NCI-H1436 treated with DMSO at 0.1 percent for 48 hours (cell line): ENCODE data around the gene SUMF1.

Experiments
- DNase-seq: peaks from one replicate; lab custom pipeline; 2025; lab: John Stamatoyannopoulos, UW

Gene SUMF1

DNA sequence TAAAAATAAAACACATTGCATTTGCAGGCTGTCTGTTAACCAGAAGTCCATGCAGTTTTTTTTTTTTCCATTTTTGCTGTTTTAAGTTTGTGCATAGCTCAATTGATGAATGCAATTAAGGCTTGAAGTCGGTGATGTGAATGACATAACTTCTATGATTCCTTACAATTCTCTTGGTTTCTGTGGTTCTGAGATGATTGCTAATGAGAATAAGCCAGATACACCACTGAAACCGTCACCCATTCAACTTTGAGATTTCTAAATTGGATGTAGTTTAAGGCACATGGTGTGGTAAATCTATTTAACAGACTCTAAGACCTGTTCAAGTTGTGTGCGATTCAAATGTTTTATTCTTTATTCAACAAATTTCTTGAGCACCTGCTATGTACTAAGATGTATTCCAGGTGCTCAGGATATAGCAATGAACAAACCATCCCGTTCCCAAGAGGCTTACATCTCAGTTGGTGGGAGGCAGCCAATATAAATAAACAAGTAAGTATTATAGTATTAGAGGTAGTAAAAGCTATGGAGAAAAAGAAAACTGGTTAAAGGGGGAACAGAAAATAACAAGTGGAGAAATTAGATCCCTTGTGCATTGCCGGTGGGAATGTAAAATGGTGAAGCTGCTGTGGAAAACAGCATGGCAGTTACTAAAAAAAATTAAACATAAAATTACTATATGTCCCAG is 30.1 kb upstream of the SUMF1 start:
- no peak for DNase-seq

DNA sequence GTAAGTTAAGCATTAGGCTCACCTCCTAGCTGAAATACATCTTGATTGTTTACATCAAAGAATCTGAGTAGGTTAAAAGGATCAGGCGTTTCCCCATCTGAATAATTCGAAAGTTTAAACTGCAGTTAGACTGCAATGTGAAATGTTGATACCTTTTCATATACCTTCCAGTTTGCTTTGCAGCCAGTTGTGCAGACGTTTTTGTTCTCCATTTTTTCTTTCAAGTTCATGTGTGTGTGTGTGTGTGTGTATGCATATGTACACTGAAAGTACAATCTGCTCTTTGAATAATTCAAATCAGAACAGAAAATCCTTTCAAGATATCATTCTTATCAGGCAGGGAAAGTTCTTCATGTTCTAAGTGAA is 29.0 kb upstream of the SUMF1 start:
- DNase-seq = no peak

DNA sequence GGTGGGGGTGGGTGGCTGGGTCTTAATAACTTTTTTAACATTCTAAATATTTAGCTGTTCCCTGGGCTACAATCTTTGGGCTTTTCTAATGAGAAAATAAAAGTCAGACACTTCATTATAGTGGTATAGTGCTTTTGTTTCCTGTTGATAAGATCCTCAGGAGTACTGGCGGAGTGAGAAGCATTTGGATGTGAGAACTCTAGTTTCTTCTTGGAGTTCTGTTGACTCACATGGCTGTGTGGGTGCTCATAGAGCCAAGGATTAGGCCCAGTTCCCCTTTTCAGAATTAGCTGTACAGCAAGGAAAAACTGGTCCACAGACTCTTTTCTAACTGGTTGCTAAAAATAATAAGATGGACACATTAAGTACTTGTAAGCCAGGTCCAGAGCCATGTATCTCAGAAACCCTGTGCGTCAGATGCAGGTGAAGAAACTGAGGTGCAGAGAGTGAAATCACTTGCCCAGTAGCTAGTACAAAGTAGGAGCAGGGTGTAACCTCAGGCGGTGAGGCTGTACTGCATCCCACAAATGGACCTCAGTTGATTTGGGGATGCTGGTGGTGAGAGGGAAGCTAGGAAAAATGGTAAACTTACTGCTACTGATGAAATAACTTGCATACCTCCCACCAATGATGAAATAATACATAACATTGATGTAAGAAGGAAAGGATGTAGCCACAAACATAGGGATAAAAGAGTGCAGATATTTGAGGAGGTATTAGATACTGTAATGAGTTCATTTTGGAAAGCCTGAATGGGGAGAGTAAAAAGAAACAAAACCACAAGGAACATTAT is 28.4 kb upstream of the SUMF1 start:
- no peak for DNase-seq

DNA sequence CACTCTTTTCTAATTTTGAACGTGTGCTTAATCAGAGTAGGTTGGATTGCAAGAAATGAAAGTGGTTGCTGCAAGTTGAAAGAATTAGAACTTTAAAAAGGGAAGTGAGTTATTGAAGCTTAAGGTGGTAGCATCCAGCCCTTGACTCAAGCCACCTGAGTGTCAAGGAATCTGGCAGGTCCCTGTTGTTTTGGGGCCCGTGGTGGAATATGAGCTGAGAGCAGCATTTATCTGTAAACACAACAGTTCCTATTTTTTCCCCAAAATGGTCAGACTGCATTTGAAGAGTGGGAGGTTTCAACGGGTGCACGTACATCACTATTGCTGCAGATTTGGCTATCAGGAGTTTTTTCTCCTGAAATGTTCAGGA is 27.8 kb upstream of the SUMF1 start:
- DNase-seq = no peak

DNA sequence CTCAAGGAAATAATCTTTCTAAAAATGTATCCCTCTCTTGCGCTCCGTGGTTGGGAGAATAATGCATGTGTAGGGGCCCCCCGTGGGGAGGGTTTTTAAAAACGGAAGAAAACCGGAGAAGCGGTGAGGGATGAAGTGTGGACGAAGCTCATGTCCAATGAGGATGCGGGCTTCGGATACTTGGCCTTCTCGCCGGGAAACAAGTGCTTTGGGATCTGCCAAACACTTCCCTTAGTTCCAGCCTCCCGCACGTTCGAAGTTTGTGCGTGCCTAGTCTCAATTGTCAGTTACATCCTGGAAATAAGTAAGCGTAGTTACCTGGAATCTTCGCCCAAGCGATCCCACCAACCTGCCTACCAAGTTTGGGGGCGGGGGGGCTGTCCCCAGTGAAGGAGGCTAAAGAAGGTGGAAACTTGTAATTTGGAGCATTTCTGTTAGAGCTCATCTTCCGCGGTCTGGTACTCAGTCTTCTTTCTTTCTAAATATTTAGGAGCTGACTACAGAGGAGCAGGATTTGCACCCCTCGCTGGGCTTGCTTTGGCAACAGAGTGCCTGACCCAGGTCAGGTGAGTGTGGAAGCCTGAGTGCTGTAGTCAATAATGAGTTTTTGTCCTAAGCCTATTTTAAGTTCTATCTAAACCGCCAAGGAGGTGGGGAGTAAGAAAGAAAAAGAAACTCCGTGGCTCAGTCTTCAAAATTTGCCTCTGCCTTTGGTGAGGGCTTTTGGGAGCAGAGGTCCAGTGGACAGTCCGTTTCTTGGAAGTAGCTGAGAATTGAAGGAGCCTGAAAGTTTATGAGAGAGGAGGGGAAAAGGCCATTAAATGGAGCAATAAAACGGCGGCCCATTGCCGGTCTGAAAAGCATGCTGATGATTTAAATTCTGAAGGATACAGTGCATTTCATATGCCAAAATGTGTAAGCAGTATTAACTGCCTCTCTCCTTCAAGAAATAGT is 27.1 kb upstream of the SUMF1 start:
- no peak for DNase-seq

- DNase-seq = peak; percentile 33
These were observed 26.2 kb upstream of the SUMF1 start, which contains the start of gene ITPR1 for GRCh38 chr3:4493014-4493940. Gene ITPR1 (plus strand): TSS chr3:4493348. CDS start chr3:4516492, 23,144 bp downstream.

DNA sequence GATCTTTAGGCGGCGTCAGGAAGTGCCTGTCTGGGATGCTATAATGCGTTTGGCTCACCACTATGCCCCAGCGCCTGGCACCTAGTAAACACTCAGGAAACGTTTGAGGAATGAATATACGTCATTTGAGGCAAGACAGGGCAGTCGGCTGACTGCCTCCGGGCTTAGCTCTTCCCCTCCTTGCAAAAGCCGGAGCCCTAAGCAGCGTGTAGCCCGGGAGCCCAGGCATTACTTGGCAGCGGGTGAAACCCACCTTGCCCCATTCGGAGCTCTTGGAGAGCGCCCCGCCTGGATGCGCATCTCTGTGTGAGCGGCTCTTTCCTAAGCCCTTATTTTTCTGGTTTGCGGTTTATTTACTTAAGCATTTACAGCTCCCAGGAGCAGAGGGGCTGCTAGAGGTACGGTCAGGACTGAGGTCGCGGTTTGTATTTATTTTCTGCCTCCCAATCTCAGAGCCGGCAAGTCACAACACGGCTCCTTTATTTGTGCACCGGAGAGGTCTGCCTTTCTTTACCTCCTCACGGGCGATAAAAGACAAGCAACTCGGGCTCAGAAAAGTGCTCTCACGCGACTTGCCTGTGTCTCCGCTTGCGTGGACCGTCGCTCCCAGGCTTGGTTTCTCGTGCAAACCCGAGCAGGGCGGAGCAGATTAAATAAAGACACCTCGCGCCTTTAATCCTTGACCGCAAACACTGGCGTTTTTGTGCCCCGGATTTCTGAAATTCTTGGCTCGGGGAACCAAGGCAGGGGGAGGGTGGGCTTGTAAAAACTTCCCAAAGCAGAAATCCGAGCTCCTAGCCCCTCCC is 25.3 kb upstream of the SUMF1 start:
- DNase-seq = no peak

GRCh38 chr3:4491855-4492207 is 24.8 kb upstream of the SUMF1 start:
- no peak for DNase-seq

DNA sequence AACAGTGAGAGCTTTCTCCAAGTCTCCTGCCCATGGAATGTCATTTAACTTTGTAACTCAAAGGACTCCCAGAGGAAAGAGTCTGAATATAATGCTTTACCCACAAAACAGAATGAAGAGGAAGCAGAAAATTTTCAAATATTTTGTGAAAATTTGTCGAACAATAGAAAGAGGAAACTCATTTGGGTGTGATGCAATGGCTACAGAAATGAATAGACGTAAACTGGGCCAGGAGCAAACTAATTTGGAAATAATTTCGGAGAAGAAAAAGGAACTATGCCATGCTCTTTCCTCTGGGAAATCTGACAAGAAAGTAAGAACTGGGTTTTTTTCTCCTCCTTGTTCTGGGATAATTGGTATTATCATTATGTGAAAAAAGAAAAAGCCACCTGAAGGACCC is 11.2 kb upstream of the SUMF1 start:
- no peak for DNase-seq

- DNase-seq = no peak
These were observed 9.4 kb upstream of the SUMF1 start for GRCh38 chr3:4476496-4476895.

GRCh38 chr3:4475804-4476203 is 8.7 kb upstream of the SUMF1 start:
- no peak for DNase-seq

- no peak for DNase-seq
These were observed 7.8 kb upstream of the SUMF1 start for GRCh38 chr3:4474683-4475490.

DNA sequence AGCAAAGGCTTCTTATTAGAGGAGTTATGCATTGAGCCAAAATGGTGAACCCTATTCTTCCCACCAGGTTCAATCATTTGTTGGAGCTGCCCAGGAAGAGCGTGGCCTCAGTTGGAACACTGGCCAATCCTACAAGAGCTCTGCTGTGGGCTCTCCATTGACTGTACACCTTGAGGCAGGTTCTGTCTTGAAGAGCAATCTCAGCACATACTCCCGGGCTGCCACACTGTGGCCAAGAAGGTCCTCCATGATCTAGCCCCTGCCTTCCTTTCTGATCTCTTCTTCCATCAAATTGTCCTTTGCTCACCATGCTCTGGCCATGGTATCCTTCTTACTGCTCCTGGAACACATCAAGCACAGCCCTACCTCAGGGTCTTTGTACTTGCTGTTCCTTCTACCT is 5.7 kb upstream of the SUMF1 start:
- no peak for DNase-seq

GRCh38 chr3:4472312-4472711 is 5.2 kb upstream of the SUMF1 start:
- DNase-seq = no peak

- no peak for DNase-seq
These were observed 4.8 kb upstream of the SUMF1 start for GRCh38 chr3:4471907-4472306.

GRCh38 chr3:4467522-4467867 is 426 bp upstream of the SUMF1 start:
- DNase-seq = no peak

- DNase-seq = no peak
These were observed 2.5 kb downstream of the SUMF1 start for GRCh38 chr3:4464576-4464975.

DNA sequence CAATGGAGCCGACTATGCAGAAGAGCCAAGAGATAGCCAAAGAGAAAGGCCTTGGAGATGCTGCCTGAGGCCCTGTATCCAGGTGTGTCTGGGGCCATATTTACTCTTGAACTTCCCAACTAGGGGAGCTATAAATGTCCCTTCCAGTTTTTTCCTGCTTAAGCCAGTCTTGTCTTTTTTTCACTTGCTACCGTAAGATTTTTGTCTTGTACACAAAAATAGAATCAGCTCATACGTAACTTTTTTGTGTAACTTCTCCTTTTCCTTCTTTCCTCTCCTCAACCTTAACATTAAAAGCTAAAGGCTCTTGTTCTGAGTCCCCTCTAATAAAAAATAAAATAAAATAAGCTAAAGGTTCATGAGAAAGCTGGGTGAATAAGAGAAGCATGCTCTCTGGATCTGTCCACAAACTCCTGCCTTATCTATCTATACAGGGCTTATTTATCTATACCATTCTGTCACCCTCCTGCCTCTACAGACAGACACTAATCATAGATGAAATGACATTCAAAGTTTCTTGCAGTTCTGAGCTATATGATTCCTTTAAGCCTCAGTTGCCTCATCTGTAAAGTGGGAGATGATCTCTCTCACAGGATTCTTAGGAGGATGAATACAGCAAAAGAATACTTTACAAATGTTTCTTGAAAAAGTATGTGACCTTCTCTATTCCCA is 4.6 kb downstream of the SUMF1 start:
- no peak for DNase-seq

DNA sequence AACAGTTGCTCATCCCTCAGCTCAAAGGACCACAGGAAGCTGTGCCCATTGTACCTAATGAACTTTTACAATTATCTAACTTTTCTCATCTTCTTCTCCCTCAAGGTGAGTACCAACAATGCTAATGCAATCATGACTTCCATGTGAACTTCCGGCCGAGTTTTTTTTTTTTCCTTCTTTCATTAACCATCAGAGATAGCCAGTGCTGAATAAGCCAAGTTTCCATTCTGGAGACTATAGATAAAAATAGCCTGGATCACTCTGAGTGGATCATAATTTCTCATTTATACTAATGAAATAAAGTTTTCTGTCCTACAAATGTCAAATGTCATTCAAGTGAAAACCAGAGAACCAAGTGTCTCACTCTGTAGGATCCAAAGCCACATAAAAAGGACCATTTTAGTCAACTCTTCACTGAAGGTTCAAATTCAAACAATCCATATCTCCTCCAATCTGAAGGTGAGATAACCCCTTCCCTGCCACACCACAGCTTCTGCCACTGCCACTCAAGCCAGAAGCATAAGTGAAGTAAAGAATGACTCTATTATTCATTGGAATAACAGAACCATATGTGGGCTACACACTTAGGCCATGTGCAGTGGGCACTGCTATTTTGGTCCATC is 5.5 kb downstream of the SUMF1 start:
- DNase-seq = no peak
